Fibroblast of pulmonary artery (primary cell): ENCODE results near the gene TECTA.

Experiments
- DNase-seq: peaks from one replicate; pipeline ENCODE4 v3.0.0-alpha.2; 2010; ENCODE audit warnings: low read depth
- H3K4me3 ChIP-seq: replicated peaks from 2 replicates; pipeline ENCODE4 v1.5.1; 2011; ENCODE audit warnings: low read depth, mild to moderate bottlenecking, control low read depth, low read length, moderate library complexity
- CTCF ChIP-seq: IDR thresholded peaks from 2 replicates; pipeline ENCODE4 v1.5.1; 2011; ENCODE audit warnings: mild to moderate bottlenecking, control low read depth, low read length, inconsistent platforms; ENCODE audit errors: missing control alignments

The TECTA gene

GRCh38 chr11:121194731-121195596 is 93.9 kb downstream of the TECTA start:
- DNase-seq: peak; percentile 79
- H3K4me3 ChIP-seq: no peak overlapping the region
- TF ChIP-seq CTCF: peak; percentile 73

GRCh38 chr11:121198491-121198890 is 97.4 kb downstream of the TECTA start:
- no peak for DNase-seq
- no peak overlapping the region for H3K4me3 ChIP-seq
- TF ChIP-seq CTCF: no peak

- TF ChIP-seq CTCF: no peak
- H3K4me3 ChIP-seq: no peak overlapping the region
- peak; percentile 14 for DNase-seq
These were observed 98.5 kb downstream of the TECTA start for GRCh38 chr11:121199516-121199915.

- no peak for DNase-seq
- H3K4me3 ChIP-seq: no peak overlapping the region
- TF ChIP-seq CTCF: no peak
These were observed 105.8 kb downstream of the TECTA start for GRCh38 chr11:121206810-121207209.

GRCh38 chr11:121207485-121208115 is 106.6 kb downstream of the TECTA start:
- peak; percentile 17 for DNase-seq
- no peak overlapping the region for H3K4me3 ChIP-seq
- TF ChIP-seq CTCF: no peak

- no peak for TF ChIP-seq CTCF
- DNase-seq: no peak
These were observed 109.5 kb downstream of the TECTA start for GRCh38 chr11:121210445-121211080.

More at GRCh38 chr11:121210445-121211080, 109.5 kb downstream of the TECTA start:
- no peak overlapping the region for H3K4me3 ChIP-seq
